DMS53 treated with DMSO at 0.1 percent for 48 hours (cell line): ENCODE data around the gene PLEKHA5.
"Not testable (repeated sequence)": the region's sequence is repeated elsewhere in the genome, so short reads cannot be mapped to it uniquely, and the experiment has no call there.

Experiments
- DNase-seq: peaks from one replicate; lab custom pipeline; 2025; ENCODE audit not compliant: unreplicated experiment; lab: John Stamatoyannopoulos, UW

PLEKHA5 gene

DNA sequence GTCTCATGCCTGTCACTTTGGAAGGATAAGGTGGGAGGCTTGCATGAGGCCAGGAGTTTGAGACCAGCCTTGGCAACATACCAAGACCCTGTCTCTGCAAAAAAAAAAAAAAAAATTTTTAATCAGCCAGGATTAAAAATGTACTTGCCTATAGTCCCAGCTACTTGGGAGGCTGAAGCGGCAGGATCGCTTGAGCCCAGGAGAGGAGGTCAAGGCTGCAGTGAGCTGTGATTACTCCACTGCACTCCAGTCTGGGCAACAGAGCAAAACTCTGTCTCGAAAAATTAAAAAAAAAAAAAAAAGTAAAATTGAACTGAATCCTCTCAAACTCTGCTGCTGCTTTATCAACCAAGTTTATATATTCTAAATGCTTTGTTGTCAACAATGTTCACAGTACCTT, 181.6 kb downstream of the PLEKHA5 start:
- no peak for DNase-seq

GRCh38 chr12:19312637-19313036, 183.1 kb downstream of the PLEKHA5 start:
- DNase-seq, result no peak

GRCh38 chr12:19316425-19316824, 186.9 kb downstream of the PLEKHA5 start:
- no peak for DNase-seq

- no peak for DNase-seq
Observed at GRCh38 chr12:19322376-19322775, 192.8 kb downstream of the PLEKHA5 start.

DNA sequence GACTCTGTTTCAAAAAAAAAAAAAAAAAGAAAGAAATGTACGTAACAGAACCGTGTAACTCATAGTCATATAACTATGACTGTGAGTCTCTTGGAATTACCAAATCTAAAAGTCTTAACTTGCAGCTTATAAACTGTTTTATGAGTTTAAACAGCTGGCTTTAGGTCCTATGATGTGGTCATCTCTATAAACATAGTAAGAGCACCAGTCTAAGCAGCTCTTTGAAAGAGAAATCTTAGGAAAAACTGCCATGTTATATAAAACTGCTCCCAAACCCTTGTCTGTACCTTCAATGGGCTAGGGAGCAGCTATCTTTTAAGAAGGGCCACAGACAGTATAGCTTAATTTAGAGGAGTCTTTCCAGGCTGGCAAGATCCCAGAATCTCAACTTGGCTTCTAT, 194.3 kb downstream of the PLEKHA5 start:
- no peak for DNase-seq

DNA sequence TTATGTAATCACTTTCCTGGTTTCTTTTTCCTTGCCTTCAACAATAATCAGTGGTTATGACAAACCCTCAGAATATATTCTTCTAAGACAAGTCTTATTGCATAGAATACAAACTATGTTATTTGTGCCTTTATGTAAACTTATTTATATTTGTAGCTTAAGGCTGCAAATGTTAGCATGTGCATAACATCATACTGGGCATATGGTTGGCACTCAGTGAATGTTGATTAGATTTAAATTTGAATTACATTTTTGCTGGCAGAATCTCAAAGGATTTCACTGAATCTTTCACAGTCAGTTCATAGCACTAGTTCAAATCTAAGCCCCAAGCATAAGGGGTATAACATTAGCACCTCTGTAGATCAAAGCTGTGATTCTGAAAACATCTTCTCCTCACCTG, 196.6 kb downstream of the PLEKHA5 start:
- no peak for DNase-seq

DNA sequence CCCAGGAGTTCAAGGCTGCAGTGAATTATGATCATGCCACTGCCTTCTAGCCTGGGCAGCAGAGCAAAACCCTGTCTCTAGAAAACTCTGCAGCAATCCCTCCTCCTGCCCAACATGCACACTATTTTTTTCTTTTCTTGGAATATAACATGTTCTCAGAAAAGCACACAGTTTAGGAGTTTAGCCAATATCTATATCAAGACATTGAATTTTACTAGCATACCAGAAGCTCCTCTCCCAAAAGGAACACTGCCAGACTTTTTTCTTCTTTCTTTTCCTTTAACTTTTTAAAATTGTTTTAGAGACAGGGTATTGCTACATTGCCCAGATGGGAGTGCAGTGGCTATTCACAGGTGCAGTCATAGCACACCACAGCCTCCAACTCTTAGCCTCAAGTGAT, 202.7 kb downstream of the PLEKHA5 start:
- DNase-seq, result no peak

GRCh38 chr12:19338405-19338804, 208.9 kb downstream of the PLEKHA5 start:
- no peak for DNase-seq

DNA sequence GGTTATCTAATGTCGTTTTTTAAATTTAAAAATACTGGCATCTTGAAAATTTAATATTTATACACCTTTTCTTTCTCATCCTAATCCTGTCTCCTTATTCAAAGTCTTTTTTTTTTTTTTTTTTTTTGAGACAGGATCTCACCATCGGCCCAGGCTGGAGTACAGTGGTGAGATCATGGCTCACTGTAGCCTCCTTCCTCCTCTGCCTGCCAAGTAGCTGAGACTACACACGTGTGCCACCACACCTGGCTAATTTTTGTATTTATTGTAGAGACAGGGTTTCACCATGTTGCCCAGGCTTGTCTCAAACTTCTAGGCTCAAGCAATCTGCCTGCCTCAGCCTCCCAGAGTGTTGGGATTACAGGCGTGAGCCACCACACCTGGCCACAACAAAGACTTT, 221.3 kb downstream of the PLEKHA5 start:
- DNase-seq, result not testable (repeated sequence)

DNA sequence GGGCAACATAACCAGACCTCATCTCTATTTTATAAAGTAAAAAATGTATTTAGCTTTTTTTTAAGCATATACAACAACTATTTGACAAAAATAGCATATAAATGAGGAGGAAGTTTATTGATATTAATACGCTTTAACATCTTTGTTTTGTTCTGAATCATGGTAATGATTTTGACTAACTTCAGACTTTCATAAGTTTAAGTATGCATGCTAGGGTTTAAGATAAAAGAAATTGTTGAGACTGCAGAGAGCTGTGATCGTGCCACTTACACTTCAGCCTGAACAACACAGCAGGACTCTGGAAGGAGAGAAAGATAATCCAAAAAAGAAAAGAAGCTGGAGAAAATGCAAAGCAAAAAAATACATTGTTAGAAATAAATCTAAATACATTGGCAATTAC, 221.8 kb downstream of the PLEKHA5 start:
- DNase-seq, result no peak

DNA sequence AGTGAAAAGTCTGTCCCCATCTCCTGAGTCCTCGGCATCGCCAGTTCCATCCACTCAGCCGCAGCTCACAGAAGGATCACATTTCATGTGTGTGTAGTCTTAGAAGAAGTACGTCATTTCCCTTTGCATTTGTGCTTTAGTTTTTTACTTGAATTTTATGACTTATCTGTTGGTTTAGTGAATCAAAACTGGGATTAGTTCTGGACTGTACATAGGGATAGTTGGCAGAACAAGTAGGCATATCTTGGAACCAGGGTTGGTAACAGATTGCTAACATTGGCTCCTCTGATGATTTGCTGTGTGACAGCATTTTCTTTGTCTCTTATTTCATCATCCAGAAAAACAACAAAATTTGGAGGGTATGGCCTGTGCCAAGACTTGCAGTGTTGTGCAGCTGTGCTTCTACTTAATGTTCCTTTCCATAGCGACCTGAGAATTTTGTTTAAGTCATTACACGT, 240.2 kb downstream of the PLEKHA5 start:
- no peak for DNase-seq

DNA sequence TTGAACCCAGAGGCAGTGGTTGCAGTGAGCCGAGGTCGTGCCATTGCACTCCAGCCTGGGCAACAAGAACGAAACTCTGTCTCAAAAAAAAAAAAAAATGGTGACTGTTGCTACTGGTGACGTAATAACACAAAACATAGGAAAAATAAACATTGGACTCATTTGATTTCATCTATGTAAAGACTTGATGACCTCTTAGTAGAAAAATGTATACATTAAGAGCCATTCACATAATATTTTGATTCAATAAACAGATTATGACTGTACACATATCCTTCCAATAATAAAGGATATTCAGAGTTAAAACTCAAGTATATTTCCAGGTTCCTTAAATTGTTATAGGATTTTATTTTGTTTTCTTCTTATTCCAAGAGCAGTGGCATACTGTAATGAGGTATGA, 244.1 kb downstream of the PLEKHA5 start:
- no peak for DNase-seq

- DNase-seq, result no peak
Observed at GRCh38 chr12:19375888-19376287, 246.4 kb downstream of the PLEKHA5 start.

DNA sequence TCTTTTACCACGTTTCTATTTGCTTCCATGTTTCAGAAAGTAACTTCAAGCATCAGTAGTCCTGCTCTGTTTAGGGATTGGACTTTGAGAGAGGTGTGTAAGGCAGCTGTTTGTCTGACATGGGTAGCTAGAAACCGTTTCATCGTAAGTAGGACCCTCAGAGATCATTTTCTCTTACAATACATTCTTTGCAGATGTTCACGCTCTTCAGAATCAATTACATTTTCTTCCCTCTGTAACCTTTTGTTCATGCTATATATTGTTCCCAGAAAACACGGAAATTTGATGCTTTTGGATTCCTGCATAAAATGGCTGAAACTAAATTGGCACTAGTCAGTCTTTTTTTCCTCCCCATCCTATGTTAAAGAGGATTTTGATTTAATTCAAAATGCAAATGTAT, 247.2 kb downstream of the PLEKHA5 start:
- DNase-seq, result no peak

GRCh38 chr12:19382111-19382526, 252.6 kb downstream of the PLEKHA5 start:
- DNase-seq, result peak; percentile 68

- no peak for DNase-seq
Observed at GRCh38 chr12:19382563-19382962, 253.0 kb downstream of the PLEKHA5 start.

DNA sequence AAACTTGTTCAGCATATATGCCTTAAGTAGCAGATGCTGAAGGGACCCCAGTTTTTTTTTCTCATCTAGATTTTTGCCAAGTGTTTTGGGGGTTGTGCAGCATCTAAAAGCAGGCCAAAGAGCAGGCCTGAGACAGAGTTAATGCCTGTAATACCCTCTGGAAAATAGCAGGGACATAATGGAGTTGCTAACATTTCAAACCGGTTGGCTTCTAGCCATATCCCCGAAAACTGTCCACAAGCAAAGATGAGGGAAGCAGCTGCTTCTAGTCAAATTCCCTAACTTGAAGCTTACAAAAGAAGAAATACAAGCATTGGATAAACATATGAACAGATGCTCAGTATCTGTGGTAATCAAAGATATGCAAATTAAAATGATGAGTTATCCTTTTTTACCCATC, 257.6 kb downstream of the PLEKHA5 start:
- DNase-seq, result no peak

DNA sequence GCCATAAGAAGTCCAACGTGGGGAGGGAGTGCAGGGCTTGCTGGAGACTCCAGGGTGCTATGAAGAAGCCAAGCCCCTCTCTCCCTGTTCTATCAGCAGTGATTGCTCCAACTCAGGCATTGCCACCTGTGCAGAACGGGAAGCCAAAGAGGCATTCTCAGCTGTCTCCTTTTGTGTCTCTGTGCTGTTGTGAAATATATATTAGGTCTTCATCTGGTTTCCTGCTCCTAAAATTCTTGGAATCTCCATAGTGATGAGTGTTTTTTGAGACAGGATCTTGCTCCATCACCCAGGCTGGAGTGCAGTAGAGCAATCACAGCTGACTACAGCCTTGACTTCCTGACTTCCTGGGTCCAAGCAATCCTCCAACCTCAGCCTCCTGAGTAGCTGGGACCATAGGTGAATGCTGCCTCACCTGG, 258.6 kb downstream of the PLEKHA5 start:
- no peak for DNase-seq

DNA sequence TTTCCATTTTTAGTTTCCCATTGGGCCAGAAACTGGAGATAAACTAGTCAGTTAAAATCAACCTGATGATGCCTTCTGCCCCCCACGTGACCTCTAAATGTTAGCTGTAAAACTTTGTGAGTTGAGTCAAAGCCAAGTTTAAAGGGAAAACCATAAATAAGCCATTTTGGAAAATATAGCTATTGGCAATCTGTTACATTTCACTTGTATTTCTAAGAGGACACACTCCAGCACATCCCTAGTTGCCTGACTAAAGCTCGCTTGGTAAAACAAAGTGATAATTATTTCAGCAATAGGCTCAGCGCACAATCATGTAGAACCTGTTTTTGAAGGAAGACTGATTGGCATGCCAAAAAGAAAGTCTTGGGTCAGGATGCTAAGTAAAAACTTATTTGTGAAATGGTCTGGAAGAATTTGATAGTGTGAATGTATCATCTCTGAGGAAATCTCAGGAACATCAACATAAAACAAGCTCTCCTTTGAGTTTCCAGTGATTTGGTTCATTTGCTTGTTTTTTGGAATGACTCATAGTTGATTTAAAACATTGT, 260.6 kb downstream of the PLEKHA5 start:
- DNase-seq, result no peak

DNA sequence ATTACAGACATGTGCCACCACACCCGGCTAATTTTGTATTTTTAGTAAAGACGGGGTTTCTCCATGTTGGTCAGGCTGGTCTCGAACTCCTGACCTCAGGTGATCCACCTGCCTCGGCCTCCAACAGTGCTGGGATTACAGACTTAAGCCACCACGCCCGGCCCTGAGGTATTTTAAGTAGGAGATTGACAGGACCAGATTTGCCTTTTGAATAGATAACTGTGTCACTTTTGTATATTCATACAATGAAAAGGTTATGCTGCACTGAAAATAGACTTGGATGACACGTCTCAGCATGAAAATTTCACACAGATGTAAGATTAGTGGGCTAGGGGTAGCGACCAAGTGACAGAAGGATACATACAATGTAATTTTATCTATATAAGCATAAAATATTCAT, 263.1 kb downstream of the PLEKHA5 start:
- not testable (repeated sequence) for DNase-seq

GRCh38 chr12:19394385-19394784, 264.9 kb downstream of the PLEKHA5 start:
- no peak for DNase-seq

- no peak for DNase-seq
Observed at GRCh38 chr12:19397534-19397933, 268.0 kb downstream of the PLEKHA5 start.
